Muscle layer of colon (tissue), 2 donors: Measurements from ENCODE around the gene TEKT1.

ENCODE experiments used
- H3K27ac ChIP-seq: one replicate; pipeline ENCODE4 v1.7.0; 2013; ENCODE audit warnings: low read depth, mild to moderate bottlenecking, low read length, moderate library complexity
- H3K27me3 ChIP-seq, 2 donors: one replicate each; pipeline ENCODE4 v1.7.0; 2013; ENCODE audit warnings: low read length in 2 of 2, mild to moderate bottlenecking in 2 of 2; ENCODE audit not compliant: insufficient read depth in 2 of 2, control insufficient read depth in 1 of 2
- H3K36me3 ChIP-seq: one replicate; pipeline ENCODE4 v1.7.0; 2013; ENCODE audit warnings: mild to moderate bottlenecking, low read length; ENCODE audit not compliant: insufficient read depth
- H3K4me1 ChIP-seq: one replicate; pipeline ENCODE4 v1.7.0; 2013; ENCODE audit warnings: mild to moderate bottlenecking, low read length; ENCODE audit not compliant: insufficient read depth
- H3K4me3 ChIP-seq, 2 donors: one replicate each; pipeline ENCODE4 v1.7.0; 2013; ENCODE audit warnings: low read length in 2 of 2, low read depth in 1 of 2, mild to moderate bottlenecking in 1 of 2, moderate library complexity in 1 of 2
- H3K9ac ChIP-seq: one replicate; pipeline ENCODE4 v1.7.0; 2013; ENCODE audit warnings: low read length
- H3K9me3 ChIP-seq: one replicate; pipeline ENCODE4 v1.7.0; 2013; ENCODE audit warnings: mild to moderate bottlenecking, low read length
- donor health status: abdominal sarcoma.
- donor health status: Adenocarcinoma of cecum.

The TEKT1 gene

DNA sequence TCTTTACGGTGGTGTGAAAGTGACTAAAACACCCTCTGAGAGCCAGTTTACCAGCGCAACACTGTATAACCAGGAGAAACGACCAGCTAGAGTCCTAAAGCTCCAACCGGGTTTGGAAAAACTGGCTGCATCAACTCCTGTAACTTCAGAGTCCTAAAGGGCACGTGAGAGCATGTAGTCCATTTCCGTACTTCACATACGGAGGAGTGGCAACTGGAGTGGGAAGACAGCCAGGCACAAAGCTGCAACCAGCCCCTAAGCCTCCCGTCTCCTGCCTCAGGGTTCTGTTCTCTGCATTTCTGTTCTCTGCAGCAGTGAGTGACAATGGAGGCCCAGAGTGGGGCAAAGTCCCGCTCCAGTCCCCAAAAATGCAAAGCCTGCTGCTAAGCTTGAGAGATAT, 19.2 kb downstream of the TEKT1 start:
- Histone ChIP-seq H3K27ac (no peak overlapping the region), H3K9ac (no peak overlapping the region), H3K4me1 (no peaks in the 10 kb centered on the region), H3K9me3 (no peaks in the 10 kb centered on the region), H3K36me3 (no peaks in the 10 kb centered on the region), H3K4me3 (no peak overlapping the region), H3K27me3 (no peaks in the 10 kb centered on the region)

DNA sequence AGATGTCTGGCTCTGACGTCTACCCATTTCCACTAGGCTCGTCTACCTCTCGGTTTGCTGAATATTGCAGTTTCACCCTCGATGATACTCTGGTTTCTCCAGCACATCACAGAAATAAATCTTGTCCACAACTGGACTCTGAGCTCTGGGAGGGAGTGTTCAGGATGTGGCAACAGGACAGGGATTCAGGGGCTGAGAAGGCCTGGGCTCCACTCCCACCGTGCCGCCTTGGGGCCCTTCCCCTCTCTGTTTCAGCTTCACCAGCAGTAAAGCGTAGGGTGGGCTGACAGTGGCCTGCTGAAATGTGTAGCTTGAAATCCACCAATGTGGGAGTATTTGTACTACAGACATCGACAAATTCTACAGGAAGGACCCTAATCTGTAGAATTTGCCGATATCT, 20.0 kb downstream of the TEKT1 start:
- Histone ChIP-seq H3K4me1 (no peaks in the 10 kb centered on the region), H3K27me3 (no peaks in the 10 kb centered on the region), H3K9me3 (no peaks in the 10 kb centered on the region)

DNA sequence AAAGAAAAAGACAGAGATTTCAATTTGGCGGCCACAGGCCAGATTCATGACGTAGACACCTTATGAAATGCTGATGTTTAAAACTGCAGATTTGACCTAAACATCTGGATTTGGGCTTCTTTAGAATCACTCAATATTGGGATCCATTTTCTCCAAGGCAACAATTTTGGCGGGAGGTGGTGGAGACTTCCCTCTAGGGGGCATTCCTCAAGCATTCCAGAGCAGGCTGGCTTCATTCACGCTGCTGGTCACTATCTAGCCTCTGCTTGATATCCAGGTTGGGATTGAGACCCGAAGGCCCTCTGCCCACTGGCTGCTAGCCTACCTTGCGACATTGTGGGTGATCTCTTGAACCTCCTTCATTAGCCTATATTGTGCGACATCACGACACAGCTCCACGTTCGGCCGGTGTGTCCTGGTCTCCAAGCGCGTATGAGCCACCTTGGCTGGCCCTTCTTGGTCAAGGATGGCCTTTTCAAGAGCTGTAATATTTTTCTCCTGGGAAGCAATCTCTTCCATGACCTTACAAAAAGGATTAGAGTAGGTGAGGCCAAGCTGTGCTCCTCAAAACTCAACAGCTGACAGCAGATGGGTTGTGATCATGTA, 31.0 kb downstream of the TEKT1 start:
- H3K4me1 ChIP-seq: no peaks in the 10 kb centered on the region
- H3K36me3 ChIP-seq: no peaks in the 10 kb centered on the region
- H3K4me3 ChIP-seq: no peak overlapping the region
- no peak overlapping the region for H3K27ac ChIP-seq
- peaks cover 0 to 4% of the 10 kb centered on the region in 2 donors for H3K27me3 ChIP-seq
- no peaks in the 10 kb centered on the region for H3K9me3 ChIP-seq
- no peak overlapping the region for H3K9ac ChIP-seq

More for the DNA sequence above, 20.0 kb downstream of the TEKT1 start:
- Histone ChIP-seq H3K27ac (no peak overlapping the region), H3K9ac (no peak overlapping the region), H3K4me3 (no peak overlapping the region), H3K36me3 (no peaks in the 10 kb centered on the region)

DNA sequence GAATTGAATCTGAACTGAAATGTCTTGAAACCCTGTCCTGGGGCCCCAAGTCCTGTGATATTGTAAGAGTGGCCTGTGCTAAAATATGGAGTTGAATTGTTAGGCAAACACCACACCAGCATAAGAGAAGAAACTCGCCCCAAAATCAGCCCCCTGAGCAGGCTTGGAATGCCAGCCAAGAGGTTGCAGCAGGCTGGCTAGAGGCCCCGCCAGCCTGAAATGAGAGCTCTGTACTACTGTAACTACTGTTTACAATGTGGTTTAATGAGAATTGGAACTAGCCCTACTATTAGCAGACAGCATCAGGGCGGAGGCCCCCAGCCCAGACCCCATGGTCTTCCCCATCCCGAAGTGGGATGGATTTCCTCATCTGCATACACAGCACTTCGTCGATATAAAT, 31.8 kb downstream of the TEKT1 start:
- Histone ChIP-seq H3K9me3 (no peaks in the 10 kb centered on the region), H3K27me3 (peaks cover 0 to 4% of the 10 kb centered on the region in 2 donors), H3K27ac (no peak overlapping the region), H3K36me3 (no peaks in the 10 kb centered on the region), H3K4me1 (no peaks in the 10 kb centered on the region), H3K9ac (no peak overlapping the region), H3K4me3 (no peak overlapping the region)

DNA sequence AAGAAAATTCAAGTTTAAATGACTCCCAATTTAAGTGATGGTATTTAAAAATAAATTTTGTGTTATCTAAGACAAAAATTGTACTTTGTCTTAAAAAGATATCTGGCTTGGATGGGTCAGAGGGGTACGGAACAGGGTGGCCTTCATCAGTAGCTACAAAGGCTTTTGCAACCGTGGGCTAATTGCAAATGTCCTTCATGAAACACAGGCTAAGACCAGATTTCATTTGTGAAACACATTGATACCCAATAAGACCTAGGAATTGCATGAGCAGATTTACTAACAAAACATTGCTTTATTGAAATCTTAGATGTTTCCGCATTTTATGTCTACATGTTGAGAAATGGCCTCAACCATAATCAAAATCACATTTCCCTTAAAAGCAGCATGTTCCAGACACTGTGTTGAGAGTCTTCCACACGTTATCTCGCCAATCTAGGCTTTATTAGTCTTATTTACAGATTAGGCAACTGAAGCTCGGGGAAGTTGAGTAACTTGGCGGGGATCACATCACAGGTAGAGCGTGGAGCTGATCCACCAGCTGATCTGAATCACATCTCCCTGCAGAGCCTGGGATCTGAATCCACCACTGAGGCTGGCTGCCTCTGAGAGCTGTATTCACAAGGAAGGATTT, 33.7 kb downstream of the TEKT1 start:
- H3K4me1 ChIP-seq: no peaks in the 10 kb centered on the region
- H3K4me3 ChIP-seq: no peak overlapping the region
- peaks cover 0 to 4% of the 10 kb centered on the region in 2 donors for H3K27me3 ChIP-seq

GRCh38 chr17:6796887-6797490, 34.5 kb downstream of the TEKT1 start:
- H3K4me3 ChIP-seq: no peak overlapping the region
- H3K27ac ChIP-seq: no peak overlapping the region
- no peaks in the 10 kb centered on the region for H3K9me3 ChIP-seq
- no peaks in the 10 kb centered on the region for H3K4me1 ChIP-seq
- H3K36me3 ChIP-seq: no peaks in the 10 kb centered on the region
- H3K27me3 ChIP-seq: peaks cover 3 to 4% of the 10 kb centered on the region in 2 donors
- H3K9ac ChIP-seq: no peak overlapping the region

More for the DNA sequence above, 33.7 kb downstream of the TEKT1 start:
- Histone ChIP-seq H3K9me3 (no peaks in the 10 kb centered on the region), H3K27ac (no peak overlapping the region), H3K36me3 (no peaks in the 10 kb centered on the region), H3K9ac (no peak overlapping the region)

GRCh38 chr17:6796017-6796886, 35.3 kb downstream of the TEKT1 start:
- Histone ChIP-seq H3K27ac (no peak overlapping the region), H3K27me3 (peaks cover 3 to 4% of the 10 kb centered on the region in 2 donors)

GRCh38 chr17:6793748-6794493, 37.6 kb downstream of the TEKT1 start:
- Histone ChIP-seq H3K4me1 (no peaks in the 10 kb centered on the region), H3K4me3 (no peak overlapping the region), H3K9me3 (no peaks in the 10 kb centered on the region), H3K27ac (no peak overlapping the region), H3K27me3 (peaks cover 3 to 10% of the 10 kb centered on the region in 2 donors), H3K9ac (no peak overlapping the region), H3K36me3 (no peaks in the 10 kb centered on the region)

More at GRCh38 chr17:6796017-6796886, 35.3 kb downstream of the TEKT1 start:
- Histone ChIP-seq H3K4me1 (no peaks in the 10 kb centered on the region), H3K9ac (no peak overlapping the region), H3K4me3 (no peak overlapping the region), H3K9me3 (no peaks in the 10 kb centered on the region), H3K36me3 (no peaks in the 10 kb centered on the region)

GRCh38 chr17:6789146-6789545, 42.4 kb downstream of the TEKT1 start:
- Histone ChIP-seq H3K9ac (no peak overlapping the region), H3K36me3 (no peaks in the 10 kb centered on the region), H3K27me3 (peaks cover 3 to 8% of the 10 kb centered on the region in 2 donors), H3K27ac (no peak overlapping the region), H3K4me3 (no peak overlapping the region), H3K4me1 (no peaks in the 10 kb centered on the region), H3K9me3 (no peaks in the 10 kb centered on the region)

- no peaks in the 10 kb centered on the region for H3K9me3 ChIP-seq
- no peaks in the 10 kb centered on the region for H3K36me3 ChIP-seq
- H3K4me1 ChIP-seq: no peaks in the 10 kb centered on the region
- no peak overlapping the region for H3K4me3 ChIP-seq
- no peak overlapping the region for H3K9ac ChIP-seq
- H3K27me3 ChIP-seq: peaks cover under 1 to 8% of the 10 kb centered on the region in 2 donors
- no peak overlapping the region for H3K27ac ChIP-seq
These were observed 44.3 kb downstream of the TEKT1 start for GRCh38 chr17:6787081-6787693.
